SK-N-SH (cell line): ENCODE measurements around the gene NOL6. TPM values are rescaled to one million over a fixed set of nuclear protein-coding genes. Genes with fewer than 3 reads are reported as not detected.

Experiments
- CTCF ChIA-PET: fragments of 300-600, 350-600 bp; formaldehyde crosslinking; extraction: SDS; loops from one replicate; lab custom pipeline; 2021; lab: Yijun Ruan, JAX
- POLR2A ChIA-PET: fragments of 350-600 bp; sonication (Branson Sonifier 250); formaldehyde crosslinking; extraction: SDS; loops from one replicate; lab custom pipeline; 2020; ENCODE audit warnings: antibody characterized with exemption, inconsistent platforms; lab: Yijun Ruan, JAX
- DNase-seq: peaks from one replicate; pipeline ENCODE4 v3.0.0; 2012
- H2AFZ ChIP-seq: fragments of 200-600 bp; sonication (generic); 2 replicates; pipeline ENCODE4 v1.8.1; 2016; ENCODE audit warnings: antibody characterized with exemption, mild to moderate bottlenecking, low read depth
- H3F3A ChIP-seq: fragments of 200-600 bp; sonication (generic); replicated peaks from 2 replicates; pipeline ENCODE3; 2016; ENCODE audit warnings: antibody characterized with exemption, mild to moderate bottlenecking; ENCODE audit not compliant: insufficient read depth
- H3K27ac ChIP-seq, 2 experiments: fragments of 200-500 bp in 1 of 2; fragments of 200-600 bp in 1 of 2; sonication (Bioruptor generic) in 1 of 2; sonication (generic), shearing (Covaris generic) in 1 of 2; 2 replicates each; pipeline versions ENCODE4 v1.5.1 to v1.6.1; 2014 to 2016; ENCODE audit warnings: low read depth in 2 of 2, inconsistent platforms in 1 of 2, low read length in 1 of 2, mild to moderate bottlenecking in 1 of 2, mixed read lengths in 1 of 2
- H3K27me3 ChIP-seq: fragments of 200-600 bp; sonication (generic), shearing (Covaris generic); 2 replicates; pipeline ENCODE4 v1.6.1; 2016; ENCODE audit warnings: mixed run types; ENCODE audit not compliant: insufficient read depth
- H3K36me3 ChIP-seq, 2 experiments: fragments of 200-500 bp in 1 of 2; fragments of 200-600 bp in 1 of 2; sonication (Bioruptor generic) in 1 of 2; sonication (generic) in 1 of 2; replicated peaks in 1 of 2; 2 replicates each; pipeline versions ENCODE3 to v1.5.1; 2014 to 2016; ENCODE audit warnings: low read length in 1 of 2, mild to moderate bottlenecking in 1 of 2; ENCODE audit not compliant: insufficient read depth in 2 of 2, control insufficient read depth in 1 of 2
- H3K4me1 ChIP-seq, 2 experiments: fragments of 200-500 bp in 1 of 2; fragments of 200-600 bp in 1 of 2; sonication (Bioruptor generic) in 1 of 2; sonication (generic), shearing (Covaris generic) in 1 of 2; 2 replicates each; pipeline versions ENCODE4 v1.5.1 to v1.6.1; 2014 to 2016; ENCODE audit warnings: low read depth in 1 of 2, low read length in 1 of 2, mixed run types in 1 of 2; ENCODE audit not compliant: insufficient read depth in 2 of 2, control insufficient read depth in 1 of 2
- H3K4me2 ChIP-seq: fragments of 200-600 bp; sonication (generic), shearing (Covaris generic); 2 replicates; pipeline ENCODE4 v1.6.1; 2017; ENCODE audit warnings: mixed run types
- H3K4me3 ChIP-seq, 2 experiments: fragments of 200-500 bp in 1 of 2; fragments of 200-600 bp in 1 of 2; sonication (Bioruptor generic) in 1 of 2; sonication (generic), shearing (Covaris generic) in 1 of 2; 2 replicates each; pipeline versions ENCODE4 v1.5.1 to v1.8.1; 2014 to 2016; ENCODE audit warnings: low read depth in 2 of 2, inconsistent platforms in 1 of 2, low read length in 1 of 2, mild to moderate bottlenecking in 1 of 2, mixed read lengths in 1 of 2, moderate library complexity in 1 of 2
- H3K79me2 ChIP-seq: fragments of 200-600 bp; sonication (generic); 2 replicates; pipeline ENCODE4 v1.8.1; 2017; ENCODE audit warnings: mild to moderate bottlenecking; ENCODE audit not compliant: insufficient read depth
- H3K9ac ChIP-seq: fragments of 200-600 bp; sonication (generic); 2 replicates; pipeline ENCODE4 v1.6.1; 2017; ENCODE audit warnings: mixed run types
- H3K9me2 ChIP-seq: fragments of 200-600 bp; sonication (generic); 2 replicates; pipeline ENCODE4 v1.6.1; 2017; ENCODE audit warnings: mixed run types
- H3K9me3 ChIP-seq: fragments of 200-600 bp; sonication (generic); 2 replicates; pipeline ENCODE4 v1.6.1; 2017; ENCODE audit warnings: mixed run types, mild to moderate bottlenecking, moderate library complexity
- H4K20me1 ChIP-seq: fragments of 200-600 bp; sonication (generic); 2 replicates; pipeline ENCODE4 v1.6.1; 2017; ENCODE audit warnings: mild to moderate bottlenecking, mixed run types; ENCODE audit not compliant: insufficient read depth
- EZH2phosphoT487 ChIP-seq: fragments of 200-600 bp; sonication (generic); IDR thresholded peaks from 2 replicates; pipeline ENCODE4 v1.6.1; 2017; ENCODE audit warnings: low read depth, mixed run types, mild to moderate bottlenecking, antibody characterized with exemption, moderate library complexity, borderline replicate concordance
- FOSL2 ChIP-seq: IDR thresholded peaks from 2 replicates; pipeline ENCODE4 v1.4.0; 2012; ENCODE audit warnings: low read depth, mild to moderate bottlenecking, moderate library complexity, borderline replicate concordance
- FOXM1 ChIP-seq: IDR thresholded peaks from 2 replicates; pipeline ENCODE4 v1.4.0; 2012; ENCODE audit warnings: low read depth, mild to moderate bottlenecking
- GATA2 ChIP-seq: sonication (generic); formaldehyde crosslinking; IDR thresholded peaks from 2 replicates; pipeline ENCODE4 v1.5.0; 2020; ENCODE audit warnings: mild to moderate bottlenecking, missing genetic modification reagents
- JUND ChIP-seq: IDR thresholded peaks from 2 replicates; pipeline ENCODE4 v1.4.0; 2012
- MAX ChIP-seq: IDR thresholded peaks from 2 replicates; pipeline ENCODE4 v1.4.0; 2012; ENCODE audit warnings: low read depth
- MXI1 ChIP-seq: IDR thresholded peaks from 2 replicates; pipeline ENCODE4 v1.6.1; 2012; ENCODE audit warnings: mild to moderate bottlenecking, low read depth, low read length, improper control_type of control experiment
- NFIC ChIP-seq: IDR thresholded peaks from 2 replicates; pipeline ENCODE4 v1.4.0; 2012; ENCODE audit warnings: borderline replicate concordance
- PBX3 ChIP-seq: IDR thresholded peaks from 2 replicates; pipeline ENCODE4; 2012
- RAD21 ChIP-seq: IDR thresholded peaks from 2 replicates; pipeline ENCODE4 v1.6.1; 2012; ENCODE audit warnings: mild to moderate bottlenecking, low read length
- REST ChIP-seq: IDR thresholded peaks from 2 replicates; pipeline ENCODE4 v1.6.1; 2012; ENCODE audit warnings: mild to moderate bottlenecking, low read depth, low read length, moderate library complexity
- RFX5 ChIP-seq: IDR thresholded peaks from 2 replicates; pipeline ENCODE4 v1.6.1; 2012; ENCODE audit warnings: mild to moderate bottlenecking, improper control_type of control experiment, low read length
- RXRA ChIP-seq: IDR thresholded peaks from 2 replicates; pipeline ENCODE4 v1.4.0; 2012; ENCODE audit warnings: low read depth, mild to moderate bottlenecking, borderline replicate concordance
- SIN3A ChIP-seq: IDR thresholded peaks from 2 replicates; pipeline ENCODE4 v1.6.1; 2012; ENCODE audit warnings: low read depth, mild to moderate bottlenecking, low read length, moderate library complexity, borderline replicate concordance
- SMC3 ChIP-seq: IDR thresholded peaks from 2 replicates; pipeline ENCODE4 v1.6.1; 2012; ENCODE audit warnings: low read depth, low read length, improper control_type of control experiment
- TEAD4 ChIP-seq: IDR thresholded peaks from 2 replicates; pipeline ENCODE4 v1.4.0; 2012; ENCODE audit warnings: mild to moderate bottlenecking, borderline replicate concordance; ENCODE audit not compliant: insufficient read depth
- ZBTB33 ChIP-seq: IDR thresholded peaks from 2 replicates; pipeline ENCODE4 v1.4.0; 2012; ENCODE audit warnings: low read depth, borderline replicate concordance
- WGBS: methylation state at CpG from one replicate; pipeline ENCODE4 v1.1.6; 2017; ENCODE audit warnings: low lambda C conversion rate; 5-methylcytosine and 5-hydroxymethylcytosine counted together
- polyA plus RNA-seq, 3 experiments: library from polyadenylated mRNA; depleted of rRNA; stranded (reverse); fragments of >200 nt; gene quantifications; 2 replicates each; pipeline ENCODE4 v1.2.3, GENCODE V29; 2012

Gene NOL6
- polyA plus RNA-seq, 1 of the 3 experiments (the other 2 are of a cell fraction), result 52.2 TPM

GRCh38 chr9:33475357-33475756, 1.6 kb upstream of the NOL6 start:
- Histone ChIP-seq H3K36me3 (peaks cover 14 to 20% of the 10 kb centered on the region in 2 experiments), H3F3A (peaks cover 7% of the 10 kb centered on the region), H3K79me2 (peaks cover 36% of the 10 kb centered on the region), H3K9me3 (no peaks in the 10 kb centered on the region), H3K9ac (no peak overlapping the region), H3K27me3 (no peaks in the 10 kb centered on the region), H3K9me2 (no peaks in the 10 kb centered on the region), H3K4me2 (no peak overlapping the region), H3K4me3 (no peak overlapping the region), H3K27ac (no peak overlapping the region), H3K4me1 (peaks cover 0 to 11% of the 10 kb centered on the region in 2 experiments; a peak in 1 of 4 replicates), H4K20me1 (no peaks in the 10 kb centered on the region), H2AFZ (no peak overlapping the region)
- POLR2A ChIA-PET, result no interaction called here
- TF ChIP-seq SIN3A (no peak), MAX (no peak), ZBTB33 (no peak), REST (no peak), RAD21 (no peak), JUND (no peak), FOXM1 (no peak), NFIC (no peak), TEAD4 (no peak), SMC3 (no peak), RXRA (no peak), PBX3 (no peak), RFX5 (no peak), FOSL2 (no peak), GATA2 (no peak), EZH2phosphoT487 (no peak), MXI1 (no peak)
- WGBS, result 100% methylated on average over 1 of the region's 1 CpG
- CTCF ChIA-PET, result interaction anchor here (0.6 to 2.7 kb wide), 8 partner anchors 8 to 173 kb away, joined by 3 to 14 read pairs (median 3); no protein-coding TSS in a partner anchor
- DNase-seq, result no peak
